HFFc6 (cell line): ENCODE results near the gene RPP25L. TPM values are rescaled to one million over a fixed set of nuclear protein-coding genes. Genes with fewer than 3 reads are reported as not detected.
"Not testable (repeated sequence)": the region's sequence is repeated elsewhere in the genome, so short reads cannot be mapped to it uniquely, and the experiment has no call there.

Source experiments
- DNase-seq: peaks from one replicate; pipeline ENCODE4 v3.0.0-alpha.2; 2018
- H3K27ac Mint-ChIP-seq: 2 replicates; pipeline ENCODE4 v1.8.0; 2020; ENCODE audit warnings: mild to moderate bottlenecking, mixed read lengths
- H3K27me3 Mint-ChIP-seq: 2 replicates; pipeline ENCODE4 v1.8.0; 2021; ENCODE audit warnings: mild to moderate bottlenecking, moderate library complexity, mixed read lengths; ENCODE audit not compliant: insufficient read depth
- H3K36me3 Mint-ChIP-seq: 2 replicates; pipeline ENCODE4 v1.8.0; 2021; ENCODE audit warnings: low read depth, mixed read lengths
- H3K4me1 Mint-ChIP-seq: 2 replicates; pipeline ENCODE4 v1.8.0; 2020; ENCODE audit warnings: low read depth, mixed read lengths
- H3K4me3 Mint-ChIP-seq: 2 replicates; pipeline ENCODE4 v1.8.0; 2020; ENCODE audit warnings: mild to moderate bottlenecking, moderate library complexity, mixed read lengths
- H3K9me3 Mint-ChIP-seq: 2 replicates; pipeline ENCODE4 v1.8.0; 2020; ENCODE audit warnings: mild to moderate bottlenecking, mixed read lengths
- total RNA-seq, 6 experiments: library from RNA; stranded (reverse); fragmentation: NEBNext Ultra II Directional; extraction: Animal tissue kit (Norgen Biotek cat#: 25700); gene quantifications; 2 replicates in 1 of 6; 3 replicates in 5 of 6; pipeline ENCODE4 v1.2.3, GENCODE V29; 2021
- TF ChIP-seq, protein P1 (sequence below): fragments of 200-600 bp; sonication (generic); IDR thresholded peaks from 2 replicates; pipeline ENCODE4 v1.5.0; 2021; ENCODE audit warnings: antibody characterized with exemption, mild to moderate bottlenecking

The RPP25L gene
- total RNA-seq, 6 experiments from 2014 or later = 16.1 to 22.0 (median 19.6) TPM

DNA sequence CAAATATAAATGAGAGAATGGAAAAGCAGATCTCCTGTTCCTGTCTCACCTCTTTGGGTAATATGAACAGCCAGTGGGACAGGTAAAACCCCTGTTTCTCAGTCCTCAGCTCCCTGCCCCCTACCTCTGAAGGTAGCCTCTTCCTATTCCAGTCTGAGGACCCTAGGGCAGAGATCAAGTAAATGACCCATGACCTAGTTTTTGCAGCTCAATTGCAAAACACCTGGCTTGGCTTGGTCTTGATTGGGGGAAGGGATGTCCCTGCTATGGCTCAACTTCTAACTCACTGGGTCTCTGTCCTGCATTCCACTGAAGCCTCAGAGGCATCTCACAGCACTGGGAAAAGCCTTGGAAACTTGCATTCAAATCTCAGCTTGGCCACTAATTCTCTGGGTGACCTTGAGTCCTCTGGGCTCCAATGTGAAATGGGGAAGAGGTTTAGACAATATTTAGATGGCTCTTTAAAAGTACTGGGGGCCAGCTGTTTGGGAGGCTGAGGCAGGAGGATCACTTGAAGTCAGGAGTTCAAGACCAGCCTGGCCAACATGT lies 32.9 kb upstream of the RPP25L start:
- H3K27me3 Mint-ChIP-seq = no peaks in the 10 kb centered on the region; the same call in 1 of the 2 replicates
- no peak overlapping the region for H3K27ac Mint-ChIP-seq
- peaks cover 13% of the 10 kb centered on the region; the same call in 1 of the 2 replicates for H3K36me3 Mint-ChIP-seq
- peaks cover 31% of the 10 kb centered on the region for H3K4me1 Mint-ChIP-seq
- no peak for DNase-seq
- H3K4me3 Mint-ChIP-seq = no peak overlapping the region
- TF ChIP-seq, protein P1, sequence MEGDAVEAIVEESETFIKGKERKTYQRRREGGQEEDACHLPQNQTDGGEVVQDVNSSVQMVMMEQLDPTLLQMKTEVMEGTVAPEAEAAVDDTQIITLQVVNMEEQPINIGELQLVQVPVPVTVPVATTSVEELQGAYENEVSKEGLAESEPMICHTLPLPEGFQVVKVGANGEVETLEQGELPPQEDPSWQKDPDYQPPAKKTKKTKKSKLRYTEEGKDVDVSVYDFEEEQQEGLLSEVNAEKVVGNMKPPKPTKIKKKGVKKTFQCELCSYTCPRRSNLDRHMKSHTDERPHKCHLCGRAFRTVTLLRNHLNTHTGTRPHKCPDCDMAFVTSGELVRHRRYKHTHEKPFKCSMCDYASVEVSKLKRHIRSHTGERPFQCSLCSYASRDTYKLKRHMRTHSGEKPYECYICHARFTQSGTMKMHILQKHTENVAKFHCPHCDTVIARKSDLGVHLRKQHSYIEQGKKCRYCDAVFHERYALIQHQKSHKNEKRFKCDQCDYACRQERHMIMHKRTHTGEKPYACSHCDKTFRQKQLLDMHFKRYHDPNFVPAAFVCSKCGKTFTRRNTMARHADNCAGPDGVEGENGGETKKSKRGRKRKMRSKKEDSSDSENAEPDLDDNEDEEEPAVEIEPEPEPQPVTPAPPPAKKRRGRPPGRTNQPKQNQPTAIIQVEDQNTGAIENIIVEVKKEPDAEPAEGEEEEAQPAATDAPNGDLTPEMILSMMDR = no peak
- H3K9me3 Mint-ChIP-seq = no peaks in the 10 kb centered on the region

DNA sequence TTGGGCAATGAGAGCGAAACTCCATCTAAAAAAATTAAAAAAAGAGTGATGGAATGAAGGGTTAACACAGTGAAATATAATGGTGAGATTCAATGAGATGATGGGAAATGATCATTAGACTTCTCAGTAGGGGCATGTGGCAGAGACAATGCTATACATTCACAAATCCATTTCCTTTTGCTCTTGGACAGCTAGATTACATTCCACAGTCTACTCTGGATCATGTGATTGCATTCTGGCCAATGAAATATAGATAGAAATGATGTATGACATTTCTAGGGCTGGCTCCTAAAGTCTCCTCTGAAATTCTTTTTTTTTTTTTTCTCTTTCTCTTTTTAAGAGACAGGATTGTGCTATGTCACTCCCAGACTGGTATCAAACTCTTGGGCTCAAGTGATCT lies 30.8 kb upstream of the RPP25L start:
- Mint-ChIP-seq H3K27ac (no peak overlapping the region), H3K4me1 (peaks cover 32% of the 10 kb centered on the region), H3K4me3 (no peak overlapping the region), H3K9me3 (no peaks in the 10 kb centered on the region), H3K36me3 (no peaks in the 10 kb centered on the region), H3K27me3 (no peaks in the 10 kb centered on the region)
- TF ChIP-seq, protein P1 = no peak
- DNase-seq = no peak

DNA sequence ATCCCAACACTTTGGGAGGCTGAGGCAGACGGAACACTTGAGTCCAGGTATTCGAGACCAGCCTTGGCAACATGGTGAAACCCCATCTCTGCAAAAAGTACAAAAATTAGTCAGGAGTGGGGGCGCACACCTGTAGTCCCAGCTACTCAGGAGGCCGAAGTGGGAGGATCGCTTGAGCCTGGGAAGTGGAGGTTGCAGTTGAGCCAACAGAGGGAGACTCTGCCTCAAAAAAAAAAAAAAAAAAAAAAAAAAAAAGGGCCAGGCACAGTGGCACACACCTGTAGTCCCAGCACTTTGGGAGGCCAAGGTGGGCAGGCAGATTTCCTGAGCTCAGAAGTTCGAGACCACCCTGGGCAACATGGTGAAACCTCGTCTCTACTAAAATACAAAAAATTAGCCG lies 27.4 kb upstream of the RPP25L start:
- peaks cover 35% of the 10 kb centered on the region for H3K4me1 Mint-ChIP-seq
- not testable (repeated sequence) for H3K4me3 Mint-ChIP-seq, H3K27ac Mint-ChIP-seq, H3K27me3 Mint-ChIP-seq, DNase-seq, H3K9me3 Mint-ChIP-seq
- peaks cover 11% of the 10 kb centered on the region; the same call in 1 of the 2 replicates for H3K36me3 Mint-ChIP-seq

DNA sequence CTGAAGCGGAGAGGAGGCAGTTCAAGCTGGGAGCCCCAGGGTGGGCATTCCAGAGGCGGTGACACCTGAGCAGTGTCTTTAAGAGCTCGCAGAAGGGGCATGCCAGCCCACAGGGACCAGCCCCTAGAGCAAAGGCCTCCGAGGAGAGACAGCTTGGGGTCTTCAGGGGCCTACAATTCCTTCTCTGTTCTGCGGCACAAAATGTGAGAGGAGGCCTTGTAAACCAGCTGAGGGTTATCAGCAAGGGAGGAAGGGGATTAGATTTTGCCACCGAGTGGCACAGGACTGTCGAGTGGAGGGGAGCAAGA lies 26.2 kb upstream of the RPP25L start:
- no peaks in the 10 kb centered on the region for H3K27me3 Mint-ChIP-seq
- H3K27ac Mint-ChIP-seq = peak overlapping the region; percentile 68
- peak overlapping the region; percentile 96 for H3K4me3 Mint-ChIP-seq
- no peaks in the 10 kb centered on the region for H3K9me3 Mint-ChIP-seq
- TF ChIP-seq, protein P1 = no peak
- H3K4me1 Mint-ChIP-seq = peaks cover 35% of the 10 kb centered on the region
- peaks cover 11% of the 10 kb centered on the region; the same call in 1 of the 2 replicates for H3K36me3 Mint-ChIP-seq
- no peak for DNase-seq

DNA sequence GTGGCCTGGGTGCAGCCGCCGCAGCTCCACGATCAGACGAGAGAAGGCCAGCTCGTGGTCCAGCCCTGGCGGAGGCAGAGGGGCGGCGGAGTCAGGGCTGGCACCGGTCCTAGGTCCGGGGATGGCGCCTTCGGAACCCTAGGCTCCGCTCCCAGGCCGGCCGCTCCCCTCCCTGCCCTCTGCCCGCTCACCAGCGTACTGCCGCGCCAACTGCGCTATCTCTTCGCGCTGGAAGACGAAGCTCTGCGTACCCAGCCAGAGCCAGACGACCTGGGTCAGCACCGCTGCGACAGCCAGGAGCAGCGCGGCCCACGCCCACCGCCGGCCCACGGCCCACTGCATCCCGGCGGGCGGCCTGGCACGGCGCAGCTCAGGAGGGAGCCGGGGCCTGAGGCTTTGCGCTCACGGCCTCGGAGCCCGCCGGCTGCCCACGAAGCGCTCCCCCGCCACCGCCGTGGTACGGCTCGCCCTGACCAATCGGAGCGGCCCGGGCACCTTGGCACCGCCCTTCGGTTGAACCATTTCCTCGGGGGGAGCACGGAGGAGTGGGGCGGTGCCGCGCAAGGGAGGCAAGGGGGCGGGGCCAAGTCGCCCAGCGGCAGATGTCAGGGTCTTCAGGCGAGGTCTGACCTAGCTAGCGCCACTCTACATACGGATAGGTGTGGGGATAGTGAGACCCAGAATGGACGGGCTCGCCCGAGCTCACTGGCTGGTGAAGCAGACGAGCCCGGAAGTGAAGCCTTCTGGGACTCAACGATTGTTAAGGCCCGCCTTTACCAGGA lies 25.6 kb upstream of the RPP25L start, which contains the start of gene SIGMAR1:
Gene SIGMAR1, minus strand, starts transcription at position 432 of the 782 bp plus-strand sequence. Its CDS starts 90 bp downstream, at position 342.
- Mint-ChIP-seq H3K36me3 (peaks cover 11% of the 10 kb centered on the region; the same call in 1 of the 2 replicates), H3K27ac (peak within 1 kb of the TSS; percentile 68), H3K4me3 (peak within 1 kb of the TSS; percentile 96)

More for the DNA sequence above, 25.6 kb upstream of the RPP25L start, which contains the start of gene SIGMAR1:
- Mint-ChIP-seq H3K9me3 (no peaks in the 10 kb centered on the region), H3K4me1 (peaks cover 35% of the 10 kb centered on the region), H3K27me3 (peaks cover 2% of the 10 kb centered on the region; the same call in 1 of the 2 replicates)
- DNase-seq = peak; percentile 87
- TF ChIP-seq, protein P1 = no peak
